ENCODE data around the gene GUCY2F. TPM values are rescaled to one million over a fixed set of nuclear protein-coding genes. Genes with fewer than 3 reads are reported as not detected.

GUCY2F gene
- total RNA-seq, 1 experiment from 2014 or later = 0.09 TPM

DNA sequence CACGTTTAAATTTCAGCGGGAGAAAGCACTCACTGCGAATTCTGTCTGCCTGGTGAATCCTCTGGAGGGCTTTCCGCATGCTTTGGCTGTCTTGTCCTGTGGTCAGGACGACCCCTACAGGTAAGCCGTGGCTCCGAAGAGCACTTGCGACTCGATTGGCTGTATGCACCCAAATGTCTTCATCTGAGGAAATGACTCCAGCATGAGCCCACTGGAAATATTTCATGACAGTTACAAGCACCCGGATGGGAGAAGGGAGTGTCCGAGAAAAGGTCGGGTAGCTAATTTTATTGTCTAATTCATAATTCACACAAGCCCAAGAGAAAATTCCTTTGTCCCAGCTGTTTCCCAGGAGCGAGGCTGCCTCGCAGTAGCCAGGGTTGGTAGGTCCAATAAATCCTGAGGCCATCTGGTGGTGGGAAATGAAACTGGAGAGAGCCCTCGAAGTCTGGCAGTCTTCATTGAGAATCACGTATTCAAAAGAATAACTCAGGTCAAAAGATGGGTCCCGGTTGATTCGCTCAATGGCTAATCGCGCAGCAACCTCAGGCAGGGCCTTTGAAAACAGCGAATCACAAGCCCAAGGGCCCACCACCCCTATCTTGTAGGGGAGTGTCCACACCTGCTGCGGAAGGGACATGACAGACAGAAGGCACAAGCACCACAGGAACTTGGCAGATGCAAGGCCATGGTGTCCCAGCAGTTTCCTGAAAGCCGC lies 6.6 kb downstream of the GUCY2F start:
- Mint-ChIP-seq H3K9me3 (no peaks in the 10 kb centered on the region), H3K36me3 (no peaks in the 10 kb centered on the region), H3K4me1 (peaks cover 19% of the 10 kb centered on the region), H3K27me3 (ENCODE audit: low read depth) (no peaks in the 10 kb centered on the region), H3K4me3 (no peak overlapping the region), H3K27ac (no peak overlapping the region)
- CTCF ChIA-PET = interaction anchor here (0.8 to 3.8 kb wide), 4 partner anchors 10 to 776 kb away, joined by 3 to 33 read pairs (median 6); no protein-coding TSS in a partner anchor
- ATAC-seq (peak; percentile 75), DNase-seq (ENCODE audit: low spot score) (peak; percentile 57)
- TF ChIP-seq, protein P1, sequence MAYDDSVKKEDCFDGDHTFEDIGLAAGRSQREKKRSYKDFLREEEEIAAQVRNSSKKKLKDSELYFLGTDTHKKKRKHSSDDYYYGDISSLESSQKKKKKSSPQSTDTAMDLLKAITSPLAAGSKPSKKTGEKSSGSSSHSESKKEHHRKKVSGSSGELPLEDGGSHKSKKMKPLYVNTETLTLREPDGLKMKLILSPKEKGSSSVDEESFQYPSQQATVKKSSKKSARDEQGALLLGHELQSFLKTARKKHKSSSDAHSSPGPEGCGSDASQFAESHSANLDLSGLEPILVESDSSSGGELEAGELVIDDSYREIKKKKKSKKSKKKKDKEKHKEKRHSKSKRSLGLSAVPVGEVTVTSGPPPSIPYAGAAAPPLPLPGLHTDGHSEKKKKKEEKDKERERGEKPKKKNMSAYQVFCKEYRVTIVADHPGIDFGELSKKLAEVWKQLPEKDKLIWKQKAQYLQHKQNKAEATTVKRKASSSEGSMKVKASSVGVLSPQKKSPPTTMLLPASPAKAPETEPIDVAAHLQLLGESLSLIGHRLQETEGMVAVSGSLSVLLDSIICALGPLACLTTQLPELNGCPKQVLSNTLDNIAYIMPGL (CRISPR knock-in tag; IDR thresholded peaks at IDR 0.05) = 0 out of 2 replicates have a peak, but pooled peaks have one; percentile 41
- TF ChIP-seq SP1 (CRISPR knock-in tag; conservative IDR thresholded peaks at IDR 0.05) = no peak
- TF ChIP-seq, protein P2, sequence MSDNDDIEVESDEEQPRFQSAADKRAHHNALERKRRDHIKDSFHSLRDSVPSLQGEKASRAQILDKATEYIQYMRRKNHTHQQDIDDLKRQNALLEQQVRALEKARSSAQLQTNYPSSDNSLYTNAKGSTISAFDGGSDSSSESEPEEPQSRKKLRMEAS (CRISPR knock-in tag; IDR thresholded peaks at IDR 0.05) = peak; percentile 61
- TF ChIP-seq, protein P3, sequence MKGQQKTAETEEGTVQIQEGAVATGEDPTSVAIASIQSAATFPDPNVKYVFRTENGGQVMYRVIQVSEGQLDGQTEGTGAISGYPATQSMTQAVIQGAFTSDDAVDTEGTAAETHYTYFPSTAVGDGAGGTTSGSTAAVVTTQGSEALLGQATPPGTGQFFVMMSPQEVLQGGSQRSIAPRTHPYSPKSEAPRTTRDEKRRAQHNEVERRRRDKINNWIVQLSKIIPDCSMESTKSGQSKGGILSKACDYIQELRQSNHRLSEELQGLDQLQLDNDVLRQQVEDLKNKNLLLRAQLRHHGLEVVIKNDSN (CRISPR knock-in tag; IDR thresholded peaks at IDR 0.05) = no peak
- no peak for TF ChIP-seq NFE2L1 (CRISPR knock-in tag; IDR thresholded peaks at IDR 0.05)
- POLR2A ChIA-PET = no interaction called here

DNA sequence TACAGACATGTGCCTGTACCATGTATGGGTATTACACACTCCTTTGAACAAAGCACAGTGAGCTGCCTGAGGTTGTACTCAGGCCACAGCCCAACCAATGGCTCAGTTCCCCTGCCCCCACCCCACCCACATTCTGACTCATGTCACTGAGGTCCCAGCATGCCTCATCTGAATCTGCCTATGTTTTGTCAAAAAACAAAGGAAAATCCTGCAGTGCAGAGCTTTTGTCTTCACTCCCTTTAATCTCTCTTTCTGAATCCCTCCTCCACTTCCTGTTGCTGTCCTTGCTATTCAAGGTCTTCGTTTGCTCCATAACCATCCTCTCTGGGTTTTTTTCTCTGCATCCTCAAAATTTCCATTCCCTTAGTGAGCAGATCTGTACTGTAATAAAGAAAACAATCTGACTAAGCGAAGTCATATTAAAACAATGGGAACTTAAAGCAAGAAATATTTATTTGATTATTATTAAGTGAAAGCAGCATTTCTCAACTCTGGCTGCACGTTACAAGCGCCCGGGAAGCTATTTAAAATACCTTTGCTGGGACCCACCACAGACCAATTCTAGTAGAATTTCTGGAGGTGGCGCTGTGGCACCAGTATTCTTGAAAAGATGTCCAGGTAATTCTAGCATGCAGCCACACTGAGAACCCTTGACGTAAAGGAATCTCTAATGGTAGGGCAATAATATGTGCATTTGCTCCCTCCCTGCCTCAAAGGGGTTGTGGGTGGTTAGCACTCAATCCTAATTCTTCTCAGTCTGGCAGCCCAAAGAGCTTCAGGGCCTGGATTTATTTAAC lies 8.7 kb downstream of the GUCY2F start:
- no peak for TF ChIP-seq CBFB (CRISPR knock-in tag; IDR thresholded peaks at IDR 0.05; ENCODE audit: low read depth)
- TF ChIP-seq, protein P4, sequence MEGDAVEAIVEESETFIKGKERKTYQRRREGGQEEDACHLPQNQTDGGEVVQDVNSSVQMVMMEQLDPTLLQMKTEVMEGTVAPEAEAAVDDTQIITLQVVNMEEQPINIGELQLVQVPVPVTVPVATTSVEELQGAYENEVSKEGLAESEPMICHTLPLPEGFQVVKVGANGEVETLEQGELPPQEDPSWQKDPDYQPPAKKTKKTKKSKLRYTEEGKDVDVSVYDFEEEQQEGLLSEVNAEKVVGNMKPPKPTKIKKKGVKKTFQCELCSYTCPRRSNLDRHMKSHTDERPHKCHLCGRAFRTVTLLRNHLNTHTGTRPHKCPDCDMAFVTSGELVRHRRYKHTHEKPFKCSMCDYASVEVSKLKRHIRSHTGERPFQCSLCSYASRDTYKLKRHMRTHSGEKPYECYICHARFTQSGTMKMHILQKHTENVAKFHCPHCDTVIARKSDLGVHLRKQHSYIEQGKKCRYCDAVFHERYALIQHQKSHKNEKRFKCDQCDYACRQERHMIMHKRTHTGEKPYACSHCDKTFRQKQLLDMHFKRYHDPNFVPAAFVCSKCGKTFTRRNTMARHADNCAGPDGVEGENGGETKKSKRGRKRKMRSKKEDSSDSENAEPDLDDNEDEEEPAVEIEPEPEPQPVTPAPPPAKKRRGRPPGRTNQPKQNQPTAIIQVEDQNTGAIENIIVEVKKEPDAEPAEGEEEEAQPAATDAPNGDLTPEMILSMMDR (IDR thresholded peaks at IDR 0.05) = peak; percentile 38; the same call in 1 of the 2 replicates
- ATAC-seq = peak; percentile 67
- Mint-ChIP-seq H3K9me3 (no peaks in the 10 kb centered on the region), H3K27me3 (ENCODE audit: low read depth) (no peaks in the 10 kb centered on the region), H3K4me3 (peak overlapping the region; percentile 45), H3K4me1 (peaks cover 19% of the 10 kb centered on the region), H3K27ac (peak overlapping the region; percentile 97), H3K36me3 (no peaks in the 10 kb centered on the region)
- ChIA-PET CTCF (interaction anchor here (0.6 to 3.8 kb wide), 19 partner anchors 8 to 746 kb away, joined by 3 to 33 read pairs (median 6); partner anchors contain the start of genes GUCY2F and KCNE5), POLR2A (no interaction called here)
- DNase-seq (ENCODE audit: low spot score) = peak; percentile 50

DNA sequence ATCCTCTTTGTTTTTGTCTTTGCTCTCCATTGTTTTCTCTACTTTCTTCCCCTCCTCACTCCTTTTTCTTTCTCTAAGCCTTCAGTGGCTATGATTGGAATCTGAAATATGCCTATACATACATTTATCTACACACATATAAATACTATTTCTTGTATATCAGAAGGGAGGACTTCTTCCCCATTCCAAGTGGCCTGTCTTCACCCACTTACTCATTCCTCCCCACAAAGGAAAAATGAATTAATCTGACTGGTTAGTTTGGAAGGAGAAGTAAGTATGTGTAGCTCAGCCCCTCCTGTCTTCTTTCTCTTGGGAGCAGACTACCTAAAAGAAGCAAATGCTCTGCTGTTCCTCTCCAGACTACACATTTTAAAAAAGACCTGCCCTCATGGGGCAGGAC lies 17.7 kb downstream of the GUCY2F start:
- Mint-ChIP-seq H3K27me3 (ENCODE audit: low read depth) (no peaks in the 10 kb centered on the region), H3K4me1 (no peaks in the 10 kb centered on the region), H3K4me3 (no peak overlapping the region), H3K9me3 (peaks cover 4% of the 10 kb centered on the region), H3K36me3 (0 out of 2 replicates have a peak, but pooled peaks cover 2% of the 10 kb centered on the region), H3K27ac (no peak overlapping the region)
- no peak for DNase-seq (ENCODE audit: low spot score)
- POLR2A ChIA-PET = no interaction called here
- ATAC-seq = no peak
- CTCF ChIA-PET = no interaction called here
- TF ChIP-seq, protein P5, sequence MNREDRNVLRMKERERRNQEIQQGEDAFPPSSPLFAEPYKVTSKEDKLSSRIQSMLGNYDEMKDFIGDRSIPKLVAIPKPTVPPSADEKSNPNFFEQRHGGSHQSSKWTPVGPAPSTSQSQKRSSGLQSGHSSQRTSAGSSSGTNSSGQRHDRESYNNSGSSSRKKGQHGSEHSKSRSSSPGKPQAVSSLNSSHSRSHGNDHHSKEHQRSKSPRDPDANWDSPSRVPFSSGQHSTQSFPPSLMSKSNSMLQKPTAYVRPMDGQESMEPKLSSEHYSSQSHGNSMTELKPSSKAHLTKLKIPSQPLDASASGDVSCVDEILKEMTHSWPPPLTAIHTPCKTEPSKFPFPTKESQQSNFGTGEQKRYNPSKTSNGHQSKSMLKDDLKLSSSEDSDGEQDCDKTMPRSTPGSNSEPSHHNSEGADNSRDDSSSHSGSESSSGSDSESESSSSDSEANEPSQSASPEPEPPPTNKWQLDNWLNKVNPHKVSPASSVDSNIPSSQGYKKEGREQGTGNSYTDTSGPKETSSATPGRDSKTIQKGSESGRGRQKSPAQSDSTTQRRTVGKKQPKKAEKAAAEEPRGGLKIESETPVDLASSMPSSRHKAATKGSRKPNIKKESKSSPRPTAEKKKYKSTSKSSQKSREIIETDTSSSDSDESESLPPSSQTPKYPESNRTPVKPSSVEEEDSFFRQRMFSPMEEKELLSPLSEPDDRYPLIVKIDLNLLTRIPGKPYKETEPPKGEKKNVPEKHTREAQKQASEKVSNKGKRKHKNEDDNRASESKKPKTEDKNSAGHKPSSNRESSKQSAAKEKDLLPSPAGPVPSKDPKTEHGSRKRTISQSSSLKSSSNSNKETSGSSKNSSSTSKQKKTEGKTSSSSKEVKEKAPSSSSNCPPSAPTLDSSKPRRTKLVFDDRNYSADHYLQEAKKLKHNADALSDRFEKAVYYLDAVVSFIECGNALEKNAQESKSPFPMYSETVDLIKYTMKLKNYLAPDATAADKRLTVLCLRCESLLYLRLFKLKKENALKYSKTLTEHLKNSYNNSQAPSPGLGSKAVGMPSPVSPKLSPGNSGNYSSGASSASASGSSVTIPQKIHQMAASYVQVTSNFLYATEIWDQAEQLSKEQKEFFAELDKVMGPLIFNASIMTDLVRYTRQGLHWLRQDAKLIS (CRISPR knock-in tag; IDR thresholded peaks at IDR 0.05; ENCODE audit: borderline replicate concordance) = no peak
- TF ChIP-seq, protein P6, sequence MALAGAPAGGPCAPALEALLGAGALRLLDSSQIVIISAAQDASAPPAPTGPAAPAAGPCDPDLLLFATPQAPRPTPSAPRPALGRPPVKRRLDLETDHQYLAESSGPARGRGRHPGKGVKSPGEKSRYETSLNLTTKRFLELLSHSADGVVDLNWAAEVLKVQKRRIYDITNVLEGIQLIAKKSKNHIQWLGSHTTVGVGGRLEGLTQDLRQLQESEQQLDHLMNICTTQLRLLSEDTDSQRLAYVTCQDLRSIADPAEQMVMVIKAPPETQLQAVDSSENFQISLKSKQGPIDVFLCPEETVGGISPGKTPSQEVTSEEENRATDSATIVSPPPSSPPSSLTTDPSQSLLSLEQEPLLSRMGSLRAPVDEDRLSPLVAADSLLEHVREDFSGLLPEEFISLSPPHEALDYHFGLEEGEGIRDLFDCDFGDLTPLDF (CRISPR knock-in tag; IDR thresholded peaks at IDR 0.05) = no peak
- TF ChIP-seq OVOL2 (CRISPR knock-in tag; IDR thresholded peaks at IDR 0.05; ENCODE audit: borderline replicate concordance) = no peak
- TF ChIP-seq, protein P3 (CRISPR knock-in tag; IDR thresholded peaks at IDR 0.05) = no peak
- no peak for TF ChIP-seq TEAD1 (CRISPR knock-in tag; IDR thresholded peaks at IDR 0.05)
- TF ChIP-seq TEAD4 (CRISPR knock-in tag; IDR thresholded peaks at IDR 0.05) = no peak
- TF ChIP-seq, protein P7, sequence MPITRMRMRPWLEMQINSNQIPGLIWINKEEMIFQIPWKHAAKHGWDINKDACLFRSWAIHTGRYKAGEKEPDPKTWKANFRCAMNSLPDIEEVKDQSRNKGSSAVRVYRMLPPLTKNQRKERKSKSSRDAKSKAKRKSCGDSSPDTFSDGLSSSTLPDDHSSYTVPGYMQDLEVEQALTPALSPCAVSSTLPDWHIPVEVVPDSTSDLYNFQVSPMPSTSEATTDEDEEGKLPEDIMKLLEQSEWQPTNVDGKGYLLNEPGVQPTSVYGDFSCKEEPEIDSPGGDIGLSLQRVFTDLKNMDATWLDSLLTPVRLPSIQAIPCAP (CRISPR knock-in tag; IDR thresholded peaks at IDR 0.05) = no peak
- TF ChIP-seq MXD4 (CRISPR knock-in tag; IDR thresholded peaks at IDR 0.05; ENCODE audit: borderline replicate concordance) = no peak
- no peak for TF ChIP-seq ETV6 (CRISPR knock-in tag; IDR thresholded peaks at IDR 0.05)
- no peak for TF ChIP-seq NR2C2 (CRISPR knock-in tag; IDR thresholded peaks at IDR 0.05)
- TF ChIP-seq, protein P2 (CRISPR knock-in tag; IDR thresholded peaks at IDR 0.05) = no peak
- TF ChIP-seq ZNF219 (CRISPR knock-in tag; IDR thresholded peaks at IDR 0.05; ENCODE audit: borderline replicate concordance) = no peak
